ENCODE measurements around the gene MDGA2.

DNA sequence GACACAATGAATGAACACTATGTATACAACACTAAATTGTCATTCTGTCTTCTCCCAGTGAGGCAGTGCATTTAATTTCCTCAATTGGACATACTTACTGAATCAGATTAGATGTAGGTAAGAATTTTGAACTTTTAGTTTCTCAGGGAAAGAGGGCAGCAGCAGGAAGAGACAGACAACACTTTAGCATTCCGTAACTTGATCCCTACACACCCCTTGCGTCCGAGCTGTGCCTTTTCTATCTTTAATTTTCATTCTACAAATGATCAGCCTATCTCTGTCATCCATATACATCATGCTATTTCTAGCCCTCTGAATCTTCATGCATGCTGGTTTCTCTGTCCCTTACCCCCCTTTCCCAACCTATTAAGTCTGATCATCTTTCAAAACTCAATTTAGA, 665.8 kb downstream of the MDGA2 start:
- TF ChIP-seq, protein P1, sequence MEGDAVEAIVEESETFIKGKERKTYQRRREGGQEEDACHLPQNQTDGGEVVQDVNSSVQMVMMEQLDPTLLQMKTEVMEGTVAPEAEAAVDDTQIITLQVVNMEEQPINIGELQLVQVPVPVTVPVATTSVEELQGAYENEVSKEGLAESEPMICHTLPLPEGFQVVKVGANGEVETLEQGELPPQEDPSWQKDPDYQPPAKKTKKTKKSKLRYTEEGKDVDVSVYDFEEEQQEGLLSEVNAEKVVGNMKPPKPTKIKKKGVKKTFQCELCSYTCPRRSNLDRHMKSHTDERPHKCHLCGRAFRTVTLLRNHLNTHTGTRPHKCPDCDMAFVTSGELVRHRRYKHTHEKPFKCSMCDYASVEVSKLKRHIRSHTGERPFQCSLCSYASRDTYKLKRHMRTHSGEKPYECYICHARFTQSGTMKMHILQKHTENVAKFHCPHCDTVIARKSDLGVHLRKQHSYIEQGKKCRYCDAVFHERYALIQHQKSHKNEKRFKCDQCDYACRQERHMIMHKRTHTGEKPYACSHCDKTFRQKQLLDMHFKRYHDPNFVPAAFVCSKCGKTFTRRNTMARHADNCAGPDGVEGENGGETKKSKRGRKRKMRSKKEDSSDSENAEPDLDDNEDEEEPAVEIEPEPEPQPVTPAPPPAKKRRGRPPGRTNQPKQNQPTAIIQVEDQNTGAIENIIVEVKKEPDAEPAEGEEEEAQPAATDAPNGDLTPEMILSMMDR (IDR thresholded peaks at IDR 0.05), result no peak
- no peak for TF ChIP-seq POLR2A (IDR thresholded peaks at IDR 0.05)
